Panc1 (cell line): ENCODE results near the gene CHST10. TPM values are rescaled to one million over a fixed set of nuclear protein-coding genes. Genes with fewer than 3 reads are reported as not detected.

ENCODE experiments used
- ATAC-seq: fragments of 200-7000 bp; cut with Tn5 transposase; 2 replicates; pipeline ENCODE4 v1.9.1; 2020; ENCODE audit warnings: mild to moderate bottlenecking, moderate library complexity
- BruUV-seq: library from RNA; stranded (reverse); fragments of 400-500 nt; replicated peaks from 2 replicates; lab custom pipeline; 2021; lab: Mats Ljungman, UMichigan
- CTCF ChIA-PET: fragments of 300-600 bp; sonication (Branson Sonifier 250); formaldehyde crosslinking; loops from one replicate; lab custom pipeline; 2022; ENCODE audit warnings: antibody characterized with exemption; lab: Charles Lee
- POLR2A ChIA-PET: fragments of 300-600 bp; sonication (Branson Sonifier 250); formaldehyde crosslinking; loops from one replicate; lab custom pipeline; 2022; ENCODE audit warnings: antibody characterized with exemption; lab: Charles Lee
- DNase-seq: peaks from one replicate; pipeline ENCODE4 v3.0.0-alpha.2; 2010; ENCODE audit warnings: low read depth, low spot score
- H3K27ac ChIP-seq: 2 replicates; pipeline ENCODE4 v1.5.1; 2011; ENCODE audit warnings: mild to moderate bottlenecking, low read length, inconsistent platforms
- H3K27me3 ChIP-seq: fragments of 200-500 bp; sonication (Bioruptor generic); 2 replicates; pipeline ENCODE4 v1.6.0; 2014; ENCODE audit warnings: low read length, inconsistent platforms; ENCODE audit not compliant: control insufficient read depth, insufficient read depth
- H3K36me3 ChIP-seq: fragments of 200-500 bp; sonication (Bioruptor generic); 2 replicates; pipeline ENCODE4 v1.5.1; 2014; ENCODE audit warnings: inconsistent platforms, mild to moderate bottlenecking, low read length, moderate library complexity; ENCODE audit not compliant: control insufficient read depth, insufficient read depth
- H3K4me1 ChIP-seq: 2 replicates; pipeline ENCODE4 v1.5.1; 2011; ENCODE audit warnings: inconsistent platforms, mild to moderate bottlenecking, low read length, moderate library complexity; ENCODE audit not compliant: control insufficient read depth, insufficient read depth
- H3K4me3 ChIP-seq, 2 experiments: 2 replicates each; pipeline ENCODE4 v1.5.1; 2011 to 2012; ENCODE audit warnings: low read depth in 2 of 2, low read length in 2 of 2, mild to moderate bottlenecking in 2 of 2, inconsistent platforms in 1 of 2, moderate library complexity in 1 of 2
- H3K9me3 ChIP-seq: fragments of 200-500 bp; sonication (Bioruptor generic); 2 replicates; pipeline ENCODE4 v1.5.1; 2014; ENCODE audit warnings: low read depth, mild to moderate bottlenecking, inconsistent platforms, low read length, moderate library complexity; ENCODE audit not compliant: control insufficient read depth, insufficient read depth
- POLR2AphosphoS5 ChIP-seq: IDR thresholded peaks from 2 replicates; pipeline ENCODE4 v1.6.1; 2012; ENCODE audit warnings: mild to moderate bottlenecking, low read depth, low read length, moderate library complexity
- REST ChIP-seq, 2 experiments: IDR thresholded peaks; 2 replicates each; pipeline ENCODE4 v1.6.1; 2011 to 2012; ENCODE audit warnings: low read depth in 2 of 2, control low read depth in 1 of 2, low read length in 1 of 2, mild to moderate bottlenecking in 1 of 2, moderate library complexity in 1 of 2; ENCODE audit not compliant: insufficient read depth in 1 of 2
- SIN3A ChIP-seq: IDR thresholded peaks from 2 replicates; pipeline ENCODE4 v1.6.1; 2012; ENCODE audit warnings: low read depth, mild to moderate bottlenecking, low read length, moderate library complexity, borderline replicate concordance; ENCODE audit not compliant: insufficient read depth
- TCF7L2 ChIP-seq: IDR thresholded peaks from 2 replicates; pipeline ENCODE4 v1.6.1; 2011; ENCODE audit warnings: mild to moderate bottlenecking, low read depth, low read length, inconsistent platforms
- in situ Hi-C: cut with HindIII; loops from 2 replicates; pipeline ENCODE4 v1.10.0; 2016; ENCODE audit warnings: low sequenced_read_pairs, low pct_unique_long_range_greater_than_20kb
- intact Hi-C: fragments of 100-400 bp; cut with micrococcal nuclease; formaldehyde crosslinking; loops from one replicate; pipeline ENCODE4 v1.10.0; 2022; ENCODE audit not compliant: unreplicated experiment
- total RNA-seq: library from RNA; stranded (reverse); gene quantifications from one replicate; pipeline ENCODE4 v1.2.1, GENCODE V29; 2021; ENCODE audit not compliant: unreplicated experiment
- TF ChIP-seq, protein P1 (sequence below): fragments of 450-650 bp; IDR thresholded peaks from 2 replicates; pipeline ENCODE4 v1.5.1; 2017; ENCODE audit warnings: mild to moderate bottlenecking

CHST10 gene
- total RNA-seq, 1 experiment from 2014 or later, result 22.0 TPM

DNA sequence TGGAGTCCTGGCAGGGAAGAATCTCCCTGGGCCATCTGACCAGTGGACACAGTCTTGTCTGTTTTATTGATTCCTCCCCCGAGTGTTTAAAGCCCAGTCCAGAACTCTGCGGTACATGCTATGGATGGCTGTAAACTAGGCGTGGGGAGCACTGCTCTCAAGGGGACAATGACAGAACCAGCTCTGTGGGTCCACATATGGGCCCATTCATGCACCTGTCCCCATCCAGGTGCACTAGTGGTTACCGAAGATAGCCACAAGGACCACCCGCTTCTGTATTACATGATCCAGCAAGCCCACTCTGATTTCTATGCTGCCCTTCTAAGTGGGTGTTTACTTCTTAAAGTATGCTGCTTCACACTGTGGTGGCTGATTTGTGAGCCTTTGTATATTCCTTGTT, 21.0 kb downstream of the CHST10 start:
- no peak for DNase-seq
- Histone ChIP-seq H3K36me3 (no peaks in the 10 kb centered on the region; the same call in 1 of the 2 replicates), H3K4me3 (no peak overlapping the region), H3K27ac (no peak overlapping the region), H3K4me1 (no peaks in the 10 kb centered on the region), H3K9me3 (no peaks in the 10 kb centered on the region), H3K27me3 (no peaks in the 10 kb centered on the region)
- intact Hi-C loops (no loop called here), in situ Hi-C loops (no loop called here)
- no peak for ATAC-seq
- BruUV-seq, result no TSS peak
- TF ChIP-seq TCF7L2 (no peak), SIN3A (no peak), REST (IDR thresholded peaks at IDR 0.05; ENCODE audit: insufficient read depth in 1 of 2, low read depth in 2 of 2, low read length in 1 of 2) (no peak), POLR2AphosphoS5 (no peak)
- TF ChIP-seq, protein P1, sequence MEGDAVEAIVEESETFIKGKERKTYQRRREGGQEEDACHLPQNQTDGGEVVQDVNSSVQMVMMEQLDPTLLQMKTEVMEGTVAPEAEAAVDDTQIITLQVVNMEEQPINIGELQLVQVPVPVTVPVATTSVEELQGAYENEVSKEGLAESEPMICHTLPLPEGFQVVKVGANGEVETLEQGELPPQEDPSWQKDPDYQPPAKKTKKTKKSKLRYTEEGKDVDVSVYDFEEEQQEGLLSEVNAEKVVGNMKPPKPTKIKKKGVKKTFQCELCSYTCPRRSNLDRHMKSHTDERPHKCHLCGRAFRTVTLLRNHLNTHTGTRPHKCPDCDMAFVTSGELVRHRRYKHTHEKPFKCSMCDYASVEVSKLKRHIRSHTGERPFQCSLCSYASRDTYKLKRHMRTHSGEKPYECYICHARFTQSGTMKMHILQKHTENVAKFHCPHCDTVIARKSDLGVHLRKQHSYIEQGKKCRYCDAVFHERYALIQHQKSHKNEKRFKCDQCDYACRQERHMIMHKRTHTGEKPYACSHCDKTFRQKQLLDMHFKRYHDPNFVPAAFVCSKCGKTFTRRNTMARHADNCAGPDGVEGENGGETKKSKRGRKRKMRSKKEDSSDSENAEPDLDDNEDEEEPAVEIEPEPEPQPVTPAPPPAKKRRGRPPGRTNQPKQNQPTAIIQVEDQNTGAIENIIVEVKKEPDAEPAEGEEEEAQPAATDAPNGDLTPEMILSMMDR, result no peak
- ChIA-PET CTCF (no interaction called here), POLR2A (no interaction called here)

DNA sequence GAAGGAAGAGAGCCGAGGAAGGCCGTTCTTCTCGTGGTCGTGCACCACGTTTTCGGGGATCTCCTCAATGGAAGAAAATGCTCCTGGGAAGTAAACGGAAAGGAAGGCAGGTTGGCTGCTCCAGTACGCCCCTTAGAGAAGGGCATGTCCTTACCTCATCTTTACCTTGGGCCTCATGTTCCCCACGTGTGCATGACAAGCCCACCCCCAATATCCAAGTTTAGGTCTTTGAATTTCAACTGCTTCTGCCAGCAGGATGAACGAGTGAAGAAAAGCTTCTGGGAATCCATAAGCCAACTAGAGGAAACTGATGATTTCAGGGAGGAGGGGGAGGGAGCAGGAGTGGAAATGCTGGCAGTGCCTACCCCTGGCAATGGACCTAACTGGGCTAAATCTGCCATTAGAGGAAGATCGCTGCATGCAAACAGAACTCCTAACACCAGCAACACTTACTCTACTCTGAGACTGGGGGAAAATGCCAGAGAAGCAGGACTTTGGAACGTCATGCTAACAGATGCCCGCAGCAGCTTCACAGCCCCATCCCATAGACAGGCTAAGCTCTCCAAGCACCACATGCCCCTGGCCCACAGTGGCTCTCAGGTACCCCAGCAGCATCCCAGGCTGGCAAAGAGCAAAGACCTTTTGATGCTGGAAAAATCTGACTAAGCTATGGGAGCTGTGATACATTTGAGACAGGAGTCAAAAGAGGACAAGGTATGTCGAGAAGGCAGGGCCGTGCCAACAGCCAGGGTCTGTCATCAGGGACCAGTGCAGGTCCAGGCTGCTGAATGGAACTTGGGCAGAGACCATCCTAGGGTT, 21.7 kb downstream of the CHST10 start:
- H3K4me1 ChIP-seq, result no peaks in the 10 kb centered on the region
- no peak overlapping the region for H3K4me3 ChIP-seq
- ChIA-PET POLR2A (no interaction called here), CTCF (no interaction called here)
- H3K27ac ChIP-seq, result no peak overlapping the region
- H3K36me3 ChIP-seq, result no peaks in the 10 kb centered on the region
- H3K27me3 ChIP-seq, result no peaks in the 10 kb centered on the region
- intact Hi-C loops (no loop called here), in situ Hi-C loops (no loop called here)
- TF ChIP-seq POLR2AphosphoS5, result no peak
- TF ChIP-seq, protein P1, result no peak
- TF ChIP-seq SIN3A, result no peak
- TF ChIP-seq REST (IDR thresholded peaks at IDR 0.05; ENCODE audit: insufficient read depth in 1 of 2, low read depth in 2 of 2, low read length in 1 of 2), result no peak
- no peak for TF ChIP-seq TCF7L2
- BruUV-seq, result no TSS peak
- ATAC-seq (no peak), DNase-seq (no peak)
- H3K9me3 ChIP-seq, result no peaks in the 10 kb centered on the region
